Neural cell (in vitro differentiated cells): ENCODE measurements around the gene ALLC. TPM values are rescaled to one million over a fixed set of nuclear protein-coding genes. Genes with fewer than 3 reads are reported as not detected.

Experiments used
- H2AFZ ChIP-seq: fragments of 200-600, 300-800 bp; sonication (generic), shearing (Covaris generic); 2 replicates; pipeline ENCODE4 v1.6.0; 2014; ENCODE audit warnings: low read depth, mild to moderate bottlenecking, antibody characterized with exemption, low read length, moderate library complexity
- H3F3A ChIP-seq: fragments of 200-600 bp; shearing (Covaris generic); 2 replicates; pipeline ENCODE4 v1.6.1; 2016; ENCODE audit warnings: mild to moderate bottlenecking, moderate library complexity, mixed read lengths, antibody characterized with exemption, low read length; ENCODE audit not compliant: insufficient read depth, poor library complexity, severe bottlenecking
- H3K27ac ChIP-seq: fragments of 200-600, 300-800 bp; sonication (generic), shearing (Covaris generic); 2 replicates; pipeline ENCODE4 v1.5.1; 2014; ENCODE audit warnings: mild to moderate bottlenecking, low read length, moderate library complexity
- H3K27me3 ChIP-seq: fragments of 300-800, 200-600 bp; sonication (generic), shearing (Covaris generic); 2 replicates; pipeline ENCODE4 v1.6.0; 2014; ENCODE audit warnings: mild to moderate bottlenecking, low read depth, low read length, moderate library complexity; ENCODE audit not compliant: insufficient read depth
- H3K36me3 ChIP-seq: fragments of 300-800, 200-600 bp; sonication (generic), shearing (Covaris generic); 2 replicates; pipeline ENCODE4 v1.5.1; 2014; ENCODE audit warnings: mild to moderate bottlenecking, antibody characterized with exemption, low read length, moderate library complexity; ENCODE audit not compliant: insufficient read depth
- H3K4me2 ChIP-seq: fragments of 300-800, 200-600 bp; sonication (generic), shearing (Covaris generic); 2 replicates; pipeline ENCODE4 v1.6.0; 2014; ENCODE audit warnings: mild to moderate bottlenecking, low read length
- H3K4me3 ChIP-seq: fragments of 300-800, 200-600 bp; sonication (generic), shearing (Covaris generic); 2 replicates; pipeline ENCODE4 v1.5.1; 2014; ENCODE audit warnings: mild to moderate bottlenecking, low read length, moderate library complexity
- H3K79me2 ChIP-seq: fragments of 200-600 bp; shearing (Covaris generic); replicated peaks from 2 replicates; pipeline ENCODE4 v1.6.0; 2014; ENCODE audit warnings: mild to moderate bottlenecking, low read length, moderate library complexity; ENCODE audit not compliant: insufficient read depth
- H3K9ac ChIP-seq: fragments of 300-800, 200-600 bp; sonication (generic), shearing (Covaris generic); 2 replicates; pipeline ENCODE4 v1.6.1; 2016; ENCODE audit warnings: mild to moderate bottlenecking, low read length, mixed read lengths
- H3K9me2 ChIP-seq: fragments of 200-600 bp; shearing (Covaris generic); 2 replicates; pipeline ENCODE4 v1.6.1; 2016; ENCODE audit warnings: mild to moderate bottlenecking, low read length, mixed read lengths; ENCODE audit not compliant: insufficient read depth
- H3K9me3 ChIP-seq: fragments of 200-600, 300-800 bp; sonication (generic), shearing (Covaris generic); 2 replicates; pipeline ENCODE4 v1.6.1; 2016; ENCODE audit warnings: mild to moderate bottlenecking, mixed run types, low read length, moderate library complexity, mixed read lengths
- H4K20me1 ChIP-seq: fragments of 200-600 bp; shearing (Covaris generic); 2 replicates; pipeline ENCODE4 v1.6.1; 2016; ENCODE audit warnings: mild to moderate bottlenecking, mixed run types; ENCODE audit not compliant: insufficient read depth
- EP300 ChIP-seq: fragments of 450-650 bp; conservative IDR thresholded peaks from 2 replicates; pipeline ENCODE4 v1.6.1; 2014; ENCODE audit warnings: antibody characterized with exemption, mild to moderate bottlenecking, moderate library complexity; ENCODE audit not compliant: poor library complexity, severe bottlenecking
- EZH2 ChIP-seq: fragments of 200-600, 300-800 bp; shearing (Covaris generic), sonication (generic); IDR thresholded peaks from 2 replicates; pipeline ENCODE4 v1.6.1; 2014; ENCODE audit warnings: antibody characterized with exemption, low read length, borderline replicate concordance, mild to moderate bottlenecking; ENCODE audit not compliant: insufficient read depth, poor library complexity, severe bottlenecking
- MXI1 ChIP-seq: fragments of 450-650 bp; conservative IDR thresholded peaks from 2 replicates; pipeline ENCODE4 v1.6.1; 2014; ENCODE audit warnings: antibody characterized with exemption, mild to moderate bottlenecking; ENCODE audit not compliant: poor library complexity, severe bottlenecking
- POLR2AphosphoS5 ChIP-seq: IDR thresholded peaks from 2 replicates; pipeline ENCODE4 v1.6.1; 2012
- RAD21 ChIP-seq: fragments of 450-650 bp; conservative IDR thresholded peaks from 2 replicates; pipeline ENCODE4 v1.6.1; 2014; ENCODE audit warnings: antibody characterized with exemption, mild to moderate bottlenecking, moderate library complexity
- SMC3 ChIP-seq: fragments of 450-650 bp; conservative IDR thresholded peaks from 2 replicates; pipeline ENCODE4 v1.6.1; 2014; ENCODE audit warnings: antibody characterized with exemption, mild to moderate bottlenecking, moderate library complexity; ENCODE audit not compliant: poor library complexity
- TAF1 ChIP-seq: IDR thresholded peaks from 2 replicates; pipeline ENCODE4 v1.6.1; 2012; ENCODE audit warnings: low read depth
- polyA plus RNA-seq: library from polyadenylated mRNA; depleted of rRNA; stranded (reverse); fragments of >200 nt; gene quantifications from 2 replicates; pipeline ENCODE4 v1.2.3, GENCODE V29; 2014
- TF ChIP-seq, protein P1 (sequence below): fragments of 450-650 bp; IDR thresholded peaks from 2 replicates; pipeline ENCODE4 v1.5.1; 2014; ENCODE audit warnings: antibody characterized with exemption, mild to moderate bottlenecking, moderate library complexity; ENCODE audit not compliant: poor library complexity, severe bottlenecking

ALLC gene
- polyA plus RNA-seq, 1 donor from 2014 or later, result 0.33 TPM

DNA sequence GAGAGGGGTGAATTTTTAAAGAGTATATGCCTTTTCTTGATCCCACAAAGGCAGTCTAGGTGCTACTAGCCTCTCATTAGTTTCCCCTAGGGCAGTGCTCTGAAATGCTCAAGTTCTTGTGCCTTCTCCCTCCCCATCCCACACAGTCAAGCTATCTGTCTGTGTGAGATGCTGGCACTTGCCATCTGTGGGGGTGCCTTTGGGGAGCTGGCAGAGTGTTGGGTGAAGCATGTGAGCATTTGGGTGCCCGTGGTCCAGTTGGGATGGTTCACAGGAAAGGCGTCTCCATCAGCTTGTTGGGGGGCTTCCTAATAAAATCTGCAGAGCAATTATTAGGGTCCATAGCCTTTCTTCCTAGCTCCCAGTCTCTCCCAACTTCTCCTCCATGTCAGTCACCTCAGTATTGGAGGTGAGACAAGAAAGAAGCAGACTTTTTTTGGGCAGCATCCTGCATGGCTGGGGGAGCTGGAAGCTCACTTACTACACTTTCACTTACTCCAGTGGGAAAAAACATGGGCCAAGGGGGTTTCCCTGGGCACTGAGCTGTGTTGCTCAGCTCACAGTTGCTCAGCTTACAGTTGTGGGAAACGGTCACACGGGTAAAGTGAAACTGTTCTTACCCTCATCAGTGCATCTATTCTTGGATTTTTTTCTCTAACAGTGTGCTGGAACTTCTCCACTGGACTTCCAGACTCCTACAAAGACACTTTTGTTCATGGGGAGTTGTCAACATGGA lies 33.8 kb upstream of the ALLC start:
- Histone ChIP-seq H3K4me2 (no peak overlapping the region), H3F3A (no peaks in the 10 kb centered on the region), H3K36me3 (no peaks in the 10 kb centered on the region), H3K27ac (no peak overlapping the region), H3K79me2 (no peaks in the 10 kb centered on the region), H2AFZ (no peak overlapping the region), H3K27me3 (no peaks in the 10 kb centered on the region), H3K4me3 (no peak overlapping the region), H3K9me3 (no peaks in the 10 kb centered on the region), H3K9me2 (no peaks in the 10 kb centered on the region), H4K20me1 (no peaks in the 10 kb centered on the region), H3K9ac (no peak overlapping the region)
- TF ChIP-seq EZH2, result no peak
- TF ChIP-seq TAF1, result no peak
- no peak for TF ChIP-seq POLR2AphosphoS5
- TF ChIP-seq, protein P1, sequence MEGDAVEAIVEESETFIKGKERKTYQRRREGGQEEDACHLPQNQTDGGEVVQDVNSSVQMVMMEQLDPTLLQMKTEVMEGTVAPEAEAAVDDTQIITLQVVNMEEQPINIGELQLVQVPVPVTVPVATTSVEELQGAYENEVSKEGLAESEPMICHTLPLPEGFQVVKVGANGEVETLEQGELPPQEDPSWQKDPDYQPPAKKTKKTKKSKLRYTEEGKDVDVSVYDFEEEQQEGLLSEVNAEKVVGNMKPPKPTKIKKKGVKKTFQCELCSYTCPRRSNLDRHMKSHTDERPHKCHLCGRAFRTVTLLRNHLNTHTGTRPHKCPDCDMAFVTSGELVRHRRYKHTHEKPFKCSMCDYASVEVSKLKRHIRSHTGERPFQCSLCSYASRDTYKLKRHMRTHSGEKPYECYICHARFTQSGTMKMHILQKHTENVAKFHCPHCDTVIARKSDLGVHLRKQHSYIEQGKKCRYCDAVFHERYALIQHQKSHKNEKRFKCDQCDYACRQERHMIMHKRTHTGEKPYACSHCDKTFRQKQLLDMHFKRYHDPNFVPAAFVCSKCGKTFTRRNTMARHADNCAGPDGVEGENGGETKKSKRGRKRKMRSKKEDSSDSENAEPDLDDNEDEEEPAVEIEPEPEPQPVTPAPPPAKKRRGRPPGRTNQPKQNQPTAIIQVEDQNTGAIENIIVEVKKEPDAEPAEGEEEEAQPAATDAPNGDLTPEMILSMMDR, result no peak
- TF ChIP-seq EP300, result no peak

DNA sequence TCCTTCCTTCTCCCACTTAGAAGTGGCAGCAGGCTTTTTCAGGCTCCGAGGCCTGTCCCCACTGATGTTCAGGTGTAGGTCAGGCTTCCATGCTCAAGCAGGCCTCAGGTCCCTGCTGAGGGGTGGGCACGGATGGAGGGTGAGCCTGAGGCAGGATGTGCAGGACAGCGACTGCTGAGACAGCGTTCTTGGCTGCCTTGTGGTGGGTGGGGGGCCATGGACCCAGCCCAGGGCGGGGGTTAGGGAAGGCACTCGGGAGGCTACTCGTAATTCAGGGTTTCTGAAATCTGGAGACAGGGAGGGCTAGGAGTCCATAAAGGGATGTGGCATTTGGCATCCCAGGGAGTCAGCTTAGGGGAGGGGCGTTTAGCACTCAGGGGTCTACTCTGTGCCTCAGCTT lies 32.8 kb upstream of the ALLC start:
- Histone ChIP-seq H3K27me3 (no peaks in the 10 kb centered on the region), H2AFZ (no peak overlapping the region), H3K36me3 (no peaks in the 10 kb centered on the region), H4K20me1 (no peaks in the 10 kb centered on the region), H3F3A (no peaks in the 10 kb centered on the region), H3K9me2 (no peaks in the 10 kb centered on the region), H3K79me2 (no peaks in the 10 kb centered on the region), H3K27ac (no peak overlapping the region), H3K9me3 (no peaks in the 10 kb centered on the region), H3K4me2 (no peak overlapping the region), H3K9ac (no peak overlapping the region), H3K4me3 (no peak overlapping the region)
- no peak for TF ChIP-seq POLR2AphosphoS5
- TF ChIP-seq MXI1, result no peak
- no peak for TF ChIP-seq TAF1
- no peak for TF ChIP-seq EP300
- TF ChIP-seq RAD21, result no peak
- no peak for TF ChIP-seq SMC3

DNA sequence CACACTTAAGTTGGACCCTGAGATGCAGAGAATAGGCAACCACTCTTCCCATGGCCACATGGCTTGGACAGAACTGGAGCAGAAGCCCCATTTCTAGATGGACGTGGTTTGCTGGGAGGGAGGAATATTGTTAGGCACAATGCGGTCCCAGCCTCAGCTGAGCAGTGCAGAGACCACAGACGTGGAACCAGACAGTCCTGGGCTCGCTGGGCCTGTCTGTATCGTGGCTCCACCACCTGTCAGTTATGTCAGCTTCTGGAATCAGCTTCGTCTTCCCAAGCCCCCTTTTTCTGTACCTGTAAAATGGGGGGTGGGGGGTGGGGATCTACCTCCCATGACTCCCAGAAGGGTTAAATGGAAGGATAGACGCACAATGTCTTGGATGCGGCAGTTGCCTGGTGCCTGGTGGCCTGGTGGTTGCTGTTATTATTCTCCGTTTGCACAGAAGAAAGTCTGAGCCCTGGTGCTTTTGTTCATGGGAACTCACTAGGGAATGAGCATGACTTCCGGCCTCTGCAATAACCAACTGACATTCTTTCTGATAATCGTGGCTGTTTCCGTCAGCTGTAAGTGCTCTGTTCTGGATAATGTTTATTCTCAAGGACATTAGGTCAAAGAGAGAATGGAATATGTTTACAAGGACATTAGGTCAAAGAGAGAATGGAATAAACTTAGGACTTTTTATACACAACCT lies 31.7 kb upstream of the ALLC start:
- Histone ChIP-seq H3K36me3 (no peaks in the 10 kb centered on the region), H3K79me2 (no peaks in the 10 kb centered on the region), H3K4me3 (no peak overlapping the region), H3K27me3 (no peaks in the 10 kb centered on the region), H3K4me2 (no peak overlapping the region), H4K20me1 (no peaks in the 10 kb centered on the region), H3F3A (no peaks in the 10 kb centered on the region), H3K9me3 (no peaks in the 10 kb centered on the region), H2AFZ (no peak overlapping the region), H3K9me2 (no peaks in the 10 kb centered on the region), H3K27ac (no peak overlapping the region), H3K9ac (no peak overlapping the region)
- no peak for TF ChIP-seq TAF1
- TF ChIP-seq EZH2, result no peak
- TF ChIP-seq SMC3, result no peak
- TF ChIP-seq MXI1, result no peak
- no peak for TF ChIP-seq RAD21
- TF ChIP-seq EP300, result no peak
